ENCODE data around the gene FGF6. TPM values are rescaled to one million over a fixed set of nuclear protein-coding genes. Genes with fewer than 3 reads are reported as not detected.

The FGF6 gene
- total RNA-seq, 1 experiment from 2014 or later, result not detected

DNA sequence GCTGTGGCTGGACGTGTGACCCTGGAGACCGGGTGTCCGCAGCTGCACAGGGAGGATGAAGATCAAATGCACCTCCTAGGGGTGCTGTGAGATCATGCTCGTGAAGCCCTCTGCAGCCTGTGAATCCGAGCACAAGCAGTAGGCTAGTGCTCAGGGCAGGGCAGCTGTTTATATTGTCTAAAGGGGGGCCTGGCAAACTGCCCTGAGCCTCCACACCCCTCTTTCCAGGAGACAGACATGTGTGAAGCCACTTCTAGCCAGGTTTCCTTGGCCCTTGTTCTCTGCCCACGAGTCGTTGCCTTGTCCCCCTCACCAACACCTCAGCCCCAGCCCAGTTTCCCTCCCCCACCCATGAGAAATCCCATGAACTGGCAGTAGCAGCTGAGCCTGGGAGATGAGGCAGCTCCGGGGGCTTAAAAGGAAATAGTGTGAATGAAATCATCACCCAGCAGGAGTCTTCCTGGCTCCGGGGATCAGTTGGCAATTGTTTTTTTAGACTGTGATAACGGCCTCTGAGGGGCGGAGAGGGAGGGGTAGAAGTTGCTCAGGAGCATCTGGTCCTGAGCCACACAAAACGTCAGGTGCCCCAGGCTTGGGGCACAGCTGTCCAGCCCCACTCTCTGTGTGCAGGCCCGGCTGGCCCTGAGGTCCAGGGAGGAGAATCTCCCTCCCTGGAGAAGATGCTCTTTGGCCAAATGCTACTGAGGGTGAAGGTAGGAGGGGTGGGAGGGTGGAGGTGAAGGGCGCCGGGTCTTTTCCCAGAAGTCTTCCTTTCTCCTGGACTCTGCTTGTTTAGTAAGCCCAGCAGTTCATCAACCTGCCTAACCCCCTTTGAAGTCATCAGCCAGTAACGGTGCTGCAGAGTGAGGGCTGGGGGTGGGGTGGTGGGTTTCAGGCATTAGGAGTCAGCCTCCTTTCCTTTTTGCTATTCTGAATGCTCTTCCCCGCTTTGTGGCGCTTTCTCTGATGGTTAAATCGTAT, 4.0 kb downstream of the FGF6 start:
- POLR2A ChIA-PET, result no interaction called here
- TF ChIP-seq SIN3A (IDR thresholded peaks at IDR 0.05; ENCODE audit: borderline replicate concordance, insufficient read depth, low read depth, low read length) (no peak), TCF7L2 (IDR thresholded peaks at IDR 0.05; ENCODE audit: low read depth, low read length) (no peak), POLR2AphosphoS5 (IDR thresholded peaks at IDR 0.05; ENCODE audit: low read depth, low read length) (no peak)
- TF ChIP-seq, protein P1, sequence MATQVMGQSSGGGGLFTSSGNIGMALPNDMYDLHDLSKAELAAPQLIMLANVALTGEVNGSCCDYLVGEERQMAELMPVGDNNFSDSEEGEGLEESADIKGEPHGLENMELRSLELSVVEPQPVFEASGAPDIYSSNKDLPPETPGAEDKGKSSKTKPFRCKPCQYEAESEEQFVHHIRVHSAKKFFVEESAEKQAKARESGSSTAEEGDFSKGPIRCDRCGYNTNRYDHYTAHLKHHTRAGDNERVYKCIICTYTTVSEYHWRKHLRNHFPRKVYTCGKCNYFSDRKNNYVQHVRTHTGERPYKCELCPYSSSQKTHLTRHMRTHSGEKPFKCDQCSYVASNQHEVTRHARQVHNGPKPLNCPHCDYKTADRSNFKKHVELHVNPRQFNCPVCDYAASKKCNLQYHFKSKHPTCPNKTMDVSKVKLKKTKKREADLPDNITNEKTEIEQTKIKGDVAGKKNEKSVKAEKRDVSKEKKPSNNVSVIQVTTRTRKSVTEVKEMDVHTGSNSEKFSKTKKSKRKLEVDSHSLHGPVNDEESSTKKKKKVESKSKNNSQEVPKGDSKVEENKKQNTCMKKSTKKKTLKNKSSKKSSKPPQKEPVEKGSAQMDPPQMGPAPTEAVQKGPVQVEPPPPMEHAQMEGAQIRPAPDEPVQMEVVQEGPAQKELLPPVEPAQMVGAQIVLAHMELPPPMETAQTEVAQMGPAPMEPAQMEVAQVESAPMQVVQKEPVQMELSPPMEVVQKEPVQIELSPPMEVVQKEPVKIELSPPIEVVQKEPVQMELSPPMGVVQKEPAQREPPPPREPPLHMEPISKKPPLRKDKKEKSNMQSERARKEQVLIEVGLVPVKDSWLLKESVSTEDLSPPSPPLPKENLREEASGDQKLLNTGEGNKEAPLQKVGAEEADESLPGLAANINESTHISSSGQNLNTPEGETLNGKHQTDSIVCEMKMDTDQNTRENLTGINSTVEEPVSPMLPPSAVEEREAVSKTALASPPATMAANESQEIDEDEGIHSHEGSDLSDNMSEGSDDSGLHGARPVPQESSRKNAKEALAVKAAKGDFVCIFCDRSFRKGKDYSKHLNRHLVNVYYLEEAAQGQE (IDR thresholded peaks at IDR 0.05; ENCODE audit: insufficient read depth in 1 of 2, low read depth in 2 of 2, low read length in 1 of 2), result no peak
- TF ChIP-seq, protein P2, sequence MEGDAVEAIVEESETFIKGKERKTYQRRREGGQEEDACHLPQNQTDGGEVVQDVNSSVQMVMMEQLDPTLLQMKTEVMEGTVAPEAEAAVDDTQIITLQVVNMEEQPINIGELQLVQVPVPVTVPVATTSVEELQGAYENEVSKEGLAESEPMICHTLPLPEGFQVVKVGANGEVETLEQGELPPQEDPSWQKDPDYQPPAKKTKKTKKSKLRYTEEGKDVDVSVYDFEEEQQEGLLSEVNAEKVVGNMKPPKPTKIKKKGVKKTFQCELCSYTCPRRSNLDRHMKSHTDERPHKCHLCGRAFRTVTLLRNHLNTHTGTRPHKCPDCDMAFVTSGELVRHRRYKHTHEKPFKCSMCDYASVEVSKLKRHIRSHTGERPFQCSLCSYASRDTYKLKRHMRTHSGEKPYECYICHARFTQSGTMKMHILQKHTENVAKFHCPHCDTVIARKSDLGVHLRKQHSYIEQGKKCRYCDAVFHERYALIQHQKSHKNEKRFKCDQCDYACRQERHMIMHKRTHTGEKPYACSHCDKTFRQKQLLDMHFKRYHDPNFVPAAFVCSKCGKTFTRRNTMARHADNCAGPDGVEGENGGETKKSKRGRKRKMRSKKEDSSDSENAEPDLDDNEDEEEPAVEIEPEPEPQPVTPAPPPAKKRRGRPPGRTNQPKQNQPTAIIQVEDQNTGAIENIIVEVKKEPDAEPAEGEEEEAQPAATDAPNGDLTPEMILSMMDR (IDR thresholded peaks at IDR 0.05), result no peak
- Histone ChIP-seq H3K4me1 (ENCODE audit: control insufficient read depth, insufficient read depth, low read length) (no peaks in the 10 kb centered on the region), H3K9me3 (ENCODE audit: control insufficient read depth, insufficient read depth, low read depth, low read length) (no peaks in the 10 kb centered on the region), H3K27ac (ENCODE audit: low read length) (no peak overlapping the region), H3K4me3 (ENCODE audit: low read depth in 2 of 2, low read length in 2 of 2) (no peak overlapping the region), H3K27me3 (ENCODE audit: control insufficient read depth, insufficient read depth, low read length) (no peaks in the 10 kb centered on the region), H3K36me3 (ENCODE audit: control insufficient read depth, insufficient read depth, low read length) (no peaks in the 10 kb centered on the region)
- no TSS peak for BruUV-seq (replicated peaks)
- intact Hi-C loops (cut with micrococcal nuclease; ENCODE audit: unreplicated experiment) (no loop called here), in situ Hi-C loops (cut with HindIII; ENCODE audit: low pct_unique_long_range_greater_than_20kb, low sequenced_read_pairs) (no loop called here)
- ATAC-seq, result no peak
- CTCF ChIA-PET, result no interaction called here
- DNase-seq (ENCODE audit: low read depth, low spot score), result no peak

DNA sequence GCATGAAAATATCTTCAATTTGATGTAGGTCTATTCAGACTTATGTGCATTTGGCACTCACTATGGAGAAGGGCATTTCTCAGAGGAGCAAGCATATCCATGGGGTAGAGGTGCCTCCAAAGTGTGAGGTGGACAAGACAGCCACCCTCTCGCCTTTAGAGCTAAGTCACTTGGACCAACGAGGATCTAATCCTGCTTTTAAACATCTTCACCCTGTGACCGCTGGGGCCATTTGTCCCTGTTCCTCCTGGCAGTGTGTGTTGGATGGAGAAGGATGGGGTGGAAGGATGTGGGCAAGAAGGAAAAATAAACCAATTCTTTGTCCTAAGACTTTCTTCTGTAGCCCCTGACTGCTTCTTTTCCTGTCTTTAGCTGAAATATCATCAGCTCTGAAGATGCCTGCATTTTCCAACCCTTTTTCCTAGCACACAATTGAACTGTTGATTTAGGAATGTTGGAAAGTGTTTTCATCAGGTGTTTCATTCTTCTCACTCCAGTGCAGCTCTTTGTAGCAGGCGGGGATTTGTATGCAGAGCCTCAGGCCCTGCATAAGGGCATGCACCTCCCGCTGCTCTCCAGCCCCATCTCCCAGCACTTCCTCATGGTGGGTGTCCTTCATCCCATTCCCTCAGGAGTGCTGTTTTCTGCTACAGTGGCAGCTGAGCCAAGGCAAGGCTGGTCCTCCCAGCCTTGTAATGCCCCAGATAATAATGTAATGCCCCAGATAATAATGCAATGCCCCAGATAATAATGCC, 5.3 kb downstream of the FGF6 start:
- no peaks in the 10 kb centered on the region for H3K27me3 ChIP-seq (ENCODE audit: control insufficient read depth, insufficient read depth, low read length)

More for the DNA sequence above, 5.3 kb downstream of the FGF6 start:
- POLR2A ChIA-PET, result no interaction called here
- TF ChIP-seq SIN3A (IDR thresholded peaks at IDR 0.05; ENCODE audit: borderline replicate concordance, insufficient read depth, low read depth, low read length) (no peak), POLR2AphosphoS5 (IDR thresholded peaks at IDR 0.05; ENCODE audit: low read depth, low read length) (no peak), TCF7L2 (IDR thresholded peaks at IDR 0.05; ENCODE audit: low read depth, low read length) (no peak)
- TF ChIP-seq, protein P1 (IDR thresholded peaks at IDR 0.05; ENCODE audit: insufficient read depth in 1 of 2, low read depth in 2 of 2, low read length in 1 of 2), result no peak
- TF ChIP-seq, protein P2 (IDR thresholded peaks at IDR 0.05), result no peak
- no peak overlapping the region for H3K27ac ChIP-seq (ENCODE audit: low read length)
- intact Hi-C loops (cut with micrococcal nuclease; ENCODE audit: unreplicated experiment) (no loop called here), in situ Hi-C loops (cut with HindIII; ENCODE audit: low pct_unique_long_range_greater_than_20kb, low sequenced_read_pairs) (no loop called here)
- CTCF ChIA-PET, result no interaction called here
- no peaks in the 10 kb centered on the region for H3K4me1 ChIP-seq (ENCODE audit: control insufficient read depth, insufficient read depth, low read length)
- no peak for ATAC-seq
- DNase-seq (ENCODE audit: low read depth, low spot score), result no peak
- no peaks in the 10 kb centered on the region for H3K36me3 ChIP-seq (ENCODE audit: control insufficient read depth, insufficient read depth, low read length)
- BruUV-seq (replicated peaks), result no TSS peak
- H3K9me3 ChIP-seq (ENCODE audit: control insufficient read depth, insufficient read depth, low read depth, low read length), result no peaks in the 10 kb centered on the region
- H3K4me3 ChIP-seq (ENCODE audit: low read depth in 2 of 2, low read length in 2 of 2), result no peak overlapping the region
